Astrocyte (in vitro differentiated cells and primary cell): ENCODE measurements around the gene H6PD. TPM values are rescaled to one million over a fixed set of nuclear protein-coding genes. Genes with fewer than 3 reads are reported as not detected.

Experiments used
- DNase-seq: peaks from one replicate; pipeline ENCODE4 v3.0.0-alpha.2; 2010; ENCODE audit warnings: low read depth
- FAIRE-seq: peaks from 2 replicates; lab custom pipeline; 2011; peaks lifted over from hg19 to GRCh38; lab: Jason Lieb, UNC
- H2AFZ ChIP-seq: 2 replicates; pipeline ENCODE4 v1.6.0; 2012; ENCODE audit warnings: low read depth, low read length, inconsistent platforms
- H3K27ac ChIP-seq: 2 replicates; pipeline ENCODE4 v1.5.1; 2011; ENCODE audit warnings: low read depth, low read length, inconsistent platforms
- H3K27me3 ChIP-seq: 2 replicates; pipeline ENCODE4 v1.6.0; 2011; ENCODE audit warnings: low read length, inconsistent platforms; ENCODE audit not compliant: insufficient read depth
- H3K36me3 ChIP-seq: 2 replicates; pipeline ENCODE4 v1.5.1; 2011; ENCODE audit warnings: low read length, inconsistent platforms; ENCODE audit not compliant: insufficient read depth
- H3K4me1 ChIP-seq: 2 replicates; pipeline ENCODE4 v1.5.1; 2011; ENCODE audit warnings: low read length, inconsistent platforms; ENCODE audit not compliant: insufficient read depth
- H3K4me2 ChIP-seq: 2 replicates; pipeline ENCODE4 v1.6.0; 2012; ENCODE audit warnings: low read length, inconsistent platforms
- H3K4me3 ChIP-seq: 2 replicates; pipeline ENCODE4 v1.5.1; 2011; ENCODE audit warnings: low read depth, mild to moderate bottlenecking, low read length, inconsistent platforms; ENCODE audit not compliant: insufficient read depth
- H3K79me2 ChIP-seq: 2 replicates; pipeline ENCODE4 v1.6.0; 2012; ENCODE audit warnings: mild to moderate bottlenecking, low read length, inconsistent platforms; ENCODE audit not compliant: insufficient read depth
- H3K9ac ChIP-seq: 2 replicates; pipeline ENCODE4 v1.6.0; 2012; ENCODE audit warnings: mild to moderate bottlenecking, low read length, inconsistent platforms
- H3K9me3 ChIP-seq: 2 replicates; pipeline ENCODE4 v1.5.1; 2012; ENCODE audit warnings: low read depth, mild to moderate bottlenecking, low read length, inconsistent platforms; ENCODE audit not compliant: insufficient read depth
- H4K20me1 ChIP-seq: 2 replicates; pipeline ENCODE4 v1.6.0; 2012; ENCODE audit warnings: low read length, inconsistent platforms; ENCODE audit not compliant: insufficient read depth
- H3K27ac Mint-ChIP-seq: one replicate; pipeline ENCODE4 v1.8.0; 2021; ENCODE audit warnings: mild to moderate bottlenecking, mixed read lengths; ENCODE audit not compliant: unreplicated experiment
- H3K27me3 Mint-ChIP-seq: one replicate; pipeline ENCODE4 v1.8.0; 2021; ENCODE audit warnings: low read depth, mixed read lengths; ENCODE audit not compliant: unreplicated experiment
- H3K36me3 Mint-ChIP-seq: one replicate; pipeline ENCODE4 v1.8.0; 2021; ENCODE audit warnings: low read depth, mixed read lengths; ENCODE audit not compliant: unreplicated experiment
- H3K4me1 Mint-ChIP-seq: one replicate; pipeline ENCODE4 v1.8.0; 2021; ENCODE audit warnings: low read depth, mixed read lengths; ENCODE audit not compliant: unreplicated experiment
- H3K4me3 Mint-ChIP-seq: one replicate; pipeline ENCODE4 v1.8.0; 2021; ENCODE audit warnings: mild to moderate bottlenecking, moderate library complexity, mixed read lengths; ENCODE audit not compliant: unreplicated experiment
- H3K9me3 Mint-ChIP-seq: one replicate; pipeline ENCODE4 v1.8.0; 2021; ENCODE audit warnings: mild to moderate bottlenecking, mixed read lengths; ENCODE audit not compliant: unreplicated experiment
- CTCF ChIP-seq: IDR thresholded peaks from 2 replicates; pipeline ENCODE4 v1.5.1; 2011; ENCODE audit warnings: low read depth, mild to moderate bottlenecking, inconsistent platforms, low read length, moderate library complexity; ENCODE audit not compliant: insufficient read depth
- EZH2 ChIP-seq: IDR thresholded peaks from 2 replicates; pipeline ENCODE4 v1.6.1; 2012; ENCODE audit warnings: mild to moderate bottlenecking, low read length, inconsistent platforms; ENCODE audit not compliant: insufficient read depth
- total RNA-seq: library from RNA; stranded (reverse); gene quantifications from 2 replicates; pipeline ENCODE4 v1.2.1, GENCODE V29; 2021

H6PD gene
- total RNA-seq, 1 donor from 2014 or later, result 13.9 TPM

DNA sequence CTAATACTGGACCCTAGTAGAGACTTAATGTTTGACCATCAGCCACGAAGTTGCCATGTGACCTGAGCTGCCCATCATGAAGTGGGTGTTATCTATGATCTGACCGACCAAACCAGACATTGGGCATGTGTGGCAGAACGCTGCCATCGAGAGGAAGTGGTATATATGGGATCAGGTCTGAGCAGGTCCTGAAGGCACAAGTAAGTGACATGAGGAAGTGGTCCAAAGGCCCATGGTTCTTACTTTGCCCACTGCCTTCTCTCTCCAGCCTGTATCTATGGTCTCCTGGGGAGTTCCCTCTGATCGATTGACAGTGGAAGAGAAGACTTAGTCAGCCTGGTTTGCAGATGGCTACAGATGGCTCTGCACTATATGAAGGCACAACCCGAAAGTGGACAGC, 66.0 kb downstream of the H6PD start:
- no peak for FAIRE-seq
- H3K4me1 Mint-ChIP-seq, result peaks cover 53% of the 10 kb centered on the region
- H3K36me3 Mint-ChIP-seq, result peaks cover 26% of the 10 kb centered on the region
- Histone ChIP-seq H3K4me1 (peaks cover 38% of the 10 kb centered on the region), H3K79me2 (peaks cover 95% of the 10 kb centered on the region), H3K27me3 (no peaks in the 10 kb centered on the region), H3K9me3 (no peaks in the 10 kb centered on the region), H3K4me2 (peak overlapping the region; percentile 56), H3K4me3 (no peak overlapping the region), H3K36me3 (peaks cover 3% of the 10 kb centered on the region), H2AFZ (no peak overlapping the region), H3K27ac (peak overlapping the region; percentile 8), H3K9ac (no peak overlapping the region), H4K20me1 (peaks cover 88% of the 10 kb centered on the region)
- peaks cover 2% of the 10 kb centered on the region for H3K9me3 Mint-ChIP-seq
- TF ChIP-seq EZH2 (no peak), CTCF (no peak)
- no peaks in the 10 kb centered on the region for H3K27me3 Mint-ChIP-seq
- DNase-seq, result no peak
- peak overlapping the region; percentile 42 for H3K4me3 Mint-ChIP-seq
- H3K27ac Mint-ChIP-seq, result peak overlapping the region; percentile 20

DNA sequence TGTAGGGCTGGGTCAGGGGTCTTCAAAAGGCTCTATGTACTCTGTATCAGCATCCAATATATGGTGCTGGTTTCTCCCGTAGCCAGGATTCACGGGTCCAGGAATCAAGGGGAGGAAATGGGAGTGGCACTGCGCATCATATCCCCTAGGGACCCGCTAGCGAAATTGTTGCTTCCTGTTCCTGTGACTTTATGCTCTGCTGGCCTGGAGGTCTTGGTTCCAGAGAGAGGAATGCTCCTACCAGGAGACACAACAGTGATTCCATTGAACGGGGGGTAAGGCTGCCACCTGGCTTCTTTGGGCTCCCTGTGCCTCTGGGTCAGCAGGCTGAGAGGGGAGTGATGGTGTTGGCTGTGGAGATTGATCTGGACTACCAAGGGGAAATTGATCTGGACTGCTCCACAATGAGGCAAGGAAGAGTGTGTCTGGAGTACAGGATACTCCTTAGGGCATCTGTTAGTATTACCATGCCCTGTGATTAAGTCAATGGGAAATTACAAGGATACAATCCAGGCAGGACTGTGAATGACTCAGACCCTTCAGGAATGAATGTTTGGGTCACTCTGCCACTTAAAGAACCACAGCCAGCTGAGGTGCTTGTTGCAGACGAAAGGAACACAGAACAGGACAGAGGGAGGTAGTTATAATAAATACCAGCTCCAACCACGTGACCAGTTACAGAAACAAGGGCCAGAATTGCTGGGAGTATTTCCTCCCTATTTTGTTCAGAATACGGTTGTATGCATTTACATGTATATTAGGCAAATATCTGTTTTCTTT, 68.4 kb downstream of the H6PD start:
- peak overlapping the region; percentile 74 for H3K27ac Mint-ChIP-seq

More for the DNA sequence above, 68.4 kb downstream of the H6PD start:
- no peaks in the 10 kb centered on the region for H3K9me3 ChIP-seq
- peak; percentile 98 for DNase-seq
- H3K4me1 ChIP-seq, result peaks cover 36% of the 10 kb centered on the region
- H4K20me1 ChIP-seq, result peaks cover 88% of the 10 kb centered on the region
- H3K27me3 Mint-ChIP-seq, result no peaks in the 10 kb centered on the region
- peak overlapping the region; percentile 87 for H3K27ac ChIP-seq
- H3K4me2 ChIP-seq, result peak overlapping the region; percentile 76
- no peak for TF ChIP-seq EZH2
- TF ChIP-seq CTCF, result no peak
- no peak overlapping the region for H2AFZ ChIP-seq
- peaks cover 50% of the 10 kb centered on the region for H3K4me1 Mint-ChIP-seq
- H3K36me3 ChIP-seq, result no peaks in the 10 kb centered on the region
- peak; percentile 45 for FAIRE-seq
- H3K36me3 Mint-ChIP-seq, result peaks cover 26% of the 10 kb centered on the region
- H3K4me3 ChIP-seq, result no peak overlapping the region
- H3K79me2 ChIP-seq, result peaks cover 95% of the 10 kb centered on the region
- H3K9me3 Mint-ChIP-seq, result peaks cover 2% of the 10 kb centered on the region
- peak overlapping the region; percentile 37 for H3K4me3 Mint-ChIP-seq
- peak overlapping the region; percentile 62 for H3K9ac ChIP-seq
- H3K27me3 ChIP-seq, result no peaks in the 10 kb centered on the region
